ENCODE results near the gene RPRD2.

GRCh38 chr1:150365941-150366340 is 2.0 kb downstream of the RPRD2 start:
- TF ChIP-seq REST (IDR thresholded peaks at IDR 0.05; ENCODE audit: insufficient replicate concordance, low read depth): no peak
- no peak for TF ChIP-seq CTCF (IDR thresholded peaks at IDR 0.05; ENCODE audit: insufficient read depth, low read length)
